ENCODE results near the gene BLTP3A. TPM values are rescaled to one million over a fixed set of nuclear protein-coding genes. Genes with fewer than 3 reads are reported as not detected.

The BLTP3A gene
- total and polyA plus RNA-seq, 10 of the 15 experiments (the other 5 are each of a cell fraction or from before 2014, with no cell fraction given), result 2.7 to 16.7 (median 9.9) TPM

- TF ChIP-seq SPI1 (IDR thresholded peaks at IDR 0.05; ENCODE audit: borderline replicate concordance, insufficient read depth, low read depth, low read length), result no peak
Observed at GRCh38 chr6:34793877-34794276, 2.0 kb downstream of the BLTP3A start (continued).

DNA sequence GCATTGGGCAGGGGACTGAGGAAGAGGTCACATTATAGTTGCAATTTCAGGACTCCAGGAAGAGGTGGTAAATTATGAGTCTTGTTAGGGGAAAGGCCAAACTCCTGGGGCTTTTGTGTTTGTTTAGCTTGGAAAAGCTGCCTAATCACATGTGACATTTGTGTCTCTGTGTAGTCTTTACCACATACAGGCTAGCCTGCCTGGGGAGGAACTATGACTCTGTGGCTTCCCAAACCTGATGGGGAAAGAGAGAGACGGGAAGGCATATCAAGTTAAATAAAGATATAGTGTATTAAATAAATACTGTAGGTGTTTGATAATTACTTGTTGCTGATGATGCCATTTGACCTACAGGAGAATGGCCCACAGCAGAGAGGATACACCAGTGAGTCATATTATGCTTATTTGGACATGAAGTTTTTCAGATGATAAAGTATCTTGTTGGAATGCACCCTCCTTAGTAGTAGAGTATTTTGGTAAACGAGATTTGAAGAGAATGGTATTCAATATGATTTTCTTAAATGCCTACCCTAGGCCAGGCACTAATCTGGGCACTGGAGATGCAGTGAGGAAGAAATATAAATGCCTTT is 4.0 kb downstream of the BLTP3A start:
- Histone ChIP-seq H3K36me3 (ENCODE audit: control insufficient read depth in 2 of 2, insufficient read depth in 2 of 2, low read length in 1 of 2) (no peaks in the 10 kb centered on the region), H3K4me3 (no peak overlapping the region), H4K20me1 (ENCODE audit: control insufficient read depth, insufficient read depth) (no peaks in the 10 kb centered on the region), H3K9ac (ENCODE audit: control insufficient read depth, insufficient read depth, low read length) (no peak overlapping the region), H3K27me3 (replicated peaks in 1 of 2; ENCODE audit: control insufficient read depth in 2 of 2, insufficient read depth in 2 of 2, low read length in 1 of 2) (no peaks in the 10 kb centered on the region), H3K9me3 (replicated peaks; ENCODE audit: control insufficient read depth, insufficient read depth, low read length) (no peaks in the 10 kb centered on the region), H3K79me2 (ENCODE audit: control insufficient read depth, insufficient read depth, low read length) (peaks cover 42% of the 10 kb centered on the region), H3K27ac (ENCODE audit: control insufficient read depth, insufficient read depth) (no peak overlapping the region), H3K4me2 (ENCODE audit: control insufficient read depth, insufficient read depth) (no peak overlapping the region), H3K4me1 (ENCODE audit: control insufficient read depth, insufficient read depth, low read length) (no peaks in the 10 kb centered on the region; the same call in 1 of the 2 replicates), H2AFZ (ENCODE audit: control insufficient read depth, low read depth, low read length) (no peak overlapping the region)
- intact Hi-C loops (cut with micrococcal nuclease; ENCODE audit: unreplicated experiment) (no loop called here), in situ Hi-C loops (cut with MboI) (no loop called here)
- ChIA-PET RAD21 (ENCODE audit: unreplicated experiment) (no interaction called here), SMC1A (ENCODE audit: uncharacterized antibody, unreplicated experiment) (interaction anchor here (1.7 kb wide), 1 partner anchor 9 kb away, joined by 5 read pairs; no protein-coding TSS in a partner anchor), CTCF (interaction anchor here (1.0 kb wide), 1 partner anchor 23 kb away, joined by 3 read pairs; no protein-coding TSS in a partner anchor), POLR2A (interaction anchor here (1.2 kb wide), 1 partner anchor 179 kb away, joined by 3 read pairs; no protein-coding TSS in a partner anchor)
- ATAC-seq (no peak), FAIRE-seq (no peak), DNase-seq (ENCODE audit: low read depth, low spot score) (no peak)
- BruUV-seq (replicated peaks), result no TSS peak
- no peak for TF ChIP-seq STAT3 (IDR thresholded peaks at IDR 0.05; ENCODE audit: low read depth, low read length)
- TF ChIP-seq ZSCAN29 (IDR thresholded peaks at IDR 0.05), result no peak
- no peak for TF ChIP-seq BMI1 (IDR thresholded peaks at IDR 0.05; ENCODE audit: borderline replicate concordance)
- no peak for TF ChIP-seq CREB1 (IDR thresholded peaks at IDR 0.05; ENCODE audit: low read depth)
- WGBS (ENCODE audit: insufficient coverage, insufficient replicate concordance, low lambda C conversion rate, missing lambda C conversion rate), result 71% methylated on average over 2 of the region's 2 CpGs

- SMC1A ChIA-PET (ENCODE audit: uncharacterized antibody, unreplicated experiment), result interaction anchor here (0.7 to 2.7 kb wide), 2 partner anchors 13 to 90 kb away, joined by 8 to 9 read pairs; no protein-coding TSS in a partner anchor
- RAD21 ChIA-PET (ENCODE audit: unreplicated experiment), result no interaction called here
Observed at GRCh38 chr6:34798057-34798456, 6.2 kb downstream of the BLTP3A start.

More at GRCh38 chr6:34798057-34798456, 6.2 kb downstream of the BLTP3A start:
- CTCF ChIA-PET, result no interaction called here
- Histone ChIP-seq H3K27me3 (replicated peaks in 1 of 2; ENCODE audit: control insufficient read depth in 2 of 2, insufficient read depth in 2 of 2, low read length in 1 of 2) (no peaks in the 10 kb centered on the region), H3K9ac (ENCODE audit: control insufficient read depth, insufficient read depth, low read length) (no peak overlapping the region), H4K20me1 (ENCODE audit: control insufficient read depth, insufficient read depth) (no peaks in the 10 kb centered on the region), H3K4me2 (ENCODE audit: control insufficient read depth, insufficient read depth) (no peak overlapping the region), H2AFZ (ENCODE audit: control insufficient read depth, low read depth, low read length) (no peak overlapping the region), H3K27ac (ENCODE audit: control insufficient read depth, insufficient read depth) (no peak overlapping the region), H3K79me2 (ENCODE audit: control insufficient read depth, insufficient read depth, low read length) (peaks cover 31% of the 10 kb centered on the region), H3K9me3 (replicated peaks; ENCODE audit: control insufficient read depth, insufficient read depth, low read length) (no peaks in the 10 kb centered on the region), H3K36me3 (ENCODE audit: control insufficient read depth in 2 of 2, insufficient read depth in 2 of 2, low read length in 1 of 2) (no peaks in the 10 kb centered on the region), H3K4me1 (ENCODE audit: control insufficient read depth, insufficient read depth, low read length) (no peaks in the 10 kb centered on the region), H3K4me3 (no peak overlapping the region)
- in situ Hi-C loops (cut with MboI), result no loop called here
- no peak for DNase-seq (ENCODE audit: low read depth, low spot score)
- intact Hi-C loops (cut with micrococcal nuclease; ENCODE audit: unreplicated experiment), result no loop called here
- 99% methylated on average over 3 of the region's 3 CpGs for WGBS (ENCODE audit: insufficient coverage, insufficient replicate concordance, low lambda C conversion rate, missing lambda C conversion rate)
- POLR2A ChIA-PET, result no interaction called here
- no peak for TF ChIP-seq POU2F2 (IDR thresholded peaks at IDR 0.05; ENCODE audit: borderline replicate concordance, low read depth, low read length)
- no peak for TF ChIP-seq ZNF622 (IDR thresholded peaks at IDR 0.05)
- TF ChIP-seq, protein P1, sequence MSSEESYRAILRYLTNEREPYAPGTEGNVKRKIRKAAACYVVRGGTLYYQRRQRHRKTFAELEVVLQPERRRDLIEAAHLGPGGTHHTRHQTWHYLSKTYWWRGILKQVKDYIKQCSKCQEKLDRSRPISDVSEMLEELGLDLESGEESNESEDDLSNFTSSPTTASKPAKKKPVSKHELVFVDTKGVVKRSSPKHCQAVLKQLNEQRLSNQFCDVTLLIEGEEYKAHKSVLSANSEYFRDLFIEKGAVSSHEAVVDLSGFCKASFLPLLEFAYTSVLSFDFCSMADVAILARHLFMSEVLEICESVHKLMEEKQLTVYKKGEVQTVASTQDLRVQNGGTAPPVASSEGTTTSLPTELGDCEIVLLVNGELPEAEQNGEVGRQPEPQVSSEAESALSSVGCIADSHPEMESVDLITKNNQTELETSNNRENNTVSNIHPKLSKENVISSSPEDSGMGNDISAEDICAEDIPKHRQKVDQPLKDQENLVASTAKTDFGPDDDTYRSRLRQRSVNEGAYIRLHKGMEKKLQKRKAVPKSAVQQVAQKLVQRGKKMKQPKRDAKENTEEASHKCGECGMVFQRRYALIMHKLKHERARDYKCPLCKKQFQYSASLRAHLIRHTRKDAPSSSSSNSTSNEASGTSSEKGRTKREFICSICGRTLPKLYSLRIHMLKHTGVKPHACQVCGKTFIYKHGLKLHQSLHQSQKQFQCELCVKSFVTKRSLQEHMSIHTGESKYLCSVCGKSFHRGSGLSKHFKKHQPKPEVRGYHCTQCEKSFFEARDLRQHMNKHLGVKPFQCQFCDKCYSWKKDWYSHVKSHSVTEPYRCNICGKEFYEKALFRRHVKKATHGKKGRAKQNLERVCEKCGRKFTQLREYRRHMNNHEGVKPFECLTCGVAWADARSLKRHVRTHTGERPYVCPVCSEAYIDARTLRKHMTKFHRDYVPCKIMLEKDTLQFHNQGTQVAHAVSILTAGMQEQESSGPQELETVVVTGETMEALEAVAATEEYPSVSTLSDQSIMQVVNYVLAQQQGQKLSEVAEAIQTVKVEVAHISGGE (CRISPR knock-in tag; IDR thresholded peaks at IDR 0.05), result no peak
- no peak for ATAC-seq
- no peak for FAIRE-seq
- BruUV-seq (replicated peaks), result no TSS peak

Data from GM12878 (cell line).